ENCODE measurements around the gene HDAC4. TPM values are rescaled to one million over a fixed set of nuclear protein-coding genes. Genes with fewer than 3 reads are reported as not detected.

HDAC4 gene
- total and polyA plus RNA-seq, 2 of the 8 experiments (the other 6 are each of a cell fraction or from before 2014, with no cell fraction given) = 15.4 to 31.5 TPM

GRCh38 chr2:239012228-239012627 is 388.6 kb downstream of the HDAC4 start:
- H3K9ac ChIP-seq (replicated peaks in 1 of 4; ENCODE audit: extremely low read depth in 1 of 4, low read depth in 3 of 4, low read length in 3 of 4) = no peak overlapping the region
- H3K27me3 ChIP-seq (replicated peaks in 1 of 4; ENCODE audit: control insufficient read depth in 3 of 4, extremely low read depth in 1 of 4, insufficient read depth in 3 of 4, low read length in 3 of 4) = no peaks in the 10 kb centered on the region; a peak in 2 of 7 replicates
- DNase-seq (ENCODE audit: low read depth in 1 of 2, low spot score in 2 of 2) = no peak
- H2BK12ac ChIP-seq (ENCODE audit: low read depth, low read length) = no peak overlapping the region
- H2BK5ac ChIP-seq (ENCODE audit: low read depth, low read length) = no peak overlapping the region
- H3K4me3 ChIP-seq (ENCODE audit: extremely low read depth in 1 of 4, insufficient read depth in 2 of 4, low read depth in 3 of 4, low read length in 4 of 4) = no peak overlapping the region
- H3K4me1 ChIP-seq (replicated peaks in 1 of 4; ENCODE audit: control insufficient read depth in 3 of 4, insufficient read depth in 4 of 4, low read length in 3 of 4) = peaks cover 0 to 7% (median 2%) of the 10 kb centered on the region in 4 experiments; a peak in 4 of 7 replicates
- no peak overlapping the region for H3K56ac ChIP-seq (replicated peaks; ENCODE audit: insufficient read length, low read depth, low read length)
- no peak overlapping the region for H3K23ac ChIP-seq (ENCODE audit: insufficient read length)
- no peak overlapping the region for H4K91ac ChIP-seq (replicated peaks; ENCODE audit: insufficient read length, low read length)
- no peaks in the 10 kb centered on the region for H3K79me2 ChIP-seq (ENCODE audit: control insufficient read depth in 1 of 2, insufficient read depth in 2 of 2, low read length in 2 of 2)
- H3K79me1 ChIP-seq (ENCODE audit: low read depth, low read length) = no peaks in the 10 kb centered on the region
- CTCF ChIA-PET (ENCODE audit: partially characterized antibody) = no interaction called here
- no peak overlapping the region for H3K14ac ChIP-seq (ENCODE audit: insufficient read length)
- no peak overlapping the region for H4K8ac ChIP-seq (ENCODE audit: extremely low read depth, insufficient read depth, low read length)
- H3K18ac ChIP-seq (ENCODE audit: extremely low read depth, low read length) = no peak overlapping the region
- H3K9me3 ChIP-seq (ENCODE audit: insufficient read depth in 2 of 2, low read depth in 1 of 2, low read length in 1 of 2) = no peaks in the 10 kb centered on the region
- H3K23me2 ChIP-seq (ENCODE audit: low read depth, low read length) = no peaks in the 10 kb centered on the region
- no peak overlapping the region for H3K4me2 ChIP-seq (ENCODE audit: insufficient read depth in 1 of 2, low read depth in 2 of 2, low read length in 2 of 2)
- POLR2A ChIA-PET (ENCODE audit: partially characterized antibody) = no interaction called here
- no peak overlapping the region for H2BK20ac ChIP-seq (ENCODE audit: low read length)
- WGBS, 2 experiments (ENCODE audit: extremely low coverage in 1 of 2, insufficient coverage in 1 of 2, insufficient read length in 1 of 2, insufficient replicate concordance in 2 of 2, low coverage in 1 of 2, low lambda C conversion rate in 2 of 2, missing lambda C conversion rate in 1 of 2) = 90% methylated on average over 8 of the region's 9 CpGs; no CpG with 5 or more reads in 1 of the 2 experiments
- no peak overlapping the region for H2BK120ac ChIP-seq (replicated peaks; ENCODE audit: low read depth, low read length)
- H2AFZ ChIP-seq (ENCODE audit: low read length) = no peak overlapping the region
- H3K27ac ChIP-seq (ENCODE audit: low read depth, low read length) = no peak overlapping the region
- no peaks in the 10 kb centered on the region for H3K36me3 ChIP-seq (ENCODE audit: control insufficient read depth in 2 of 4, insufficient read depth in 4 of 4, low read length in 3 of 4)
- no peak for FAIRE-seq
- no peak overlapping the region for H2AK5ac ChIP-seq (ENCODE audit: low read depth, low read length)
- no peak overlapping the region for H3K4ac ChIP-seq (replicated peaks; ENCODE audit: insufficient read length, low read depth, low read length)
- H4K20me1 ChIP-seq (replicated peaks in 1 of 2; ENCODE audit: control insufficient read depth in 1 of 2, insufficient read depth in 2 of 2, low read length in 2 of 2) = no peaks in the 10 kb centered on the region
- no peak overlapping the region for H4K5ac ChIP-seq (ENCODE audit: insufficient read length, low read depth, low read length)
- H2BK15ac ChIP-seq (ENCODE audit: low read length) = no peak overlapping the region
- TF ChIP-seq JUN (IDR thresholded peaks at IDR 0.05; ENCODE audit: low read depth, low read length) (no peak), RBBP5 (IDR thresholded peaks at IDR 0.05; ENCODE audit: borderline replicate concordance, low read depth, low read length) (no peak), CTBP2 (IDR thresholded peaks at IDR 0.05; ENCODE audit: borderline replicate concordance, insufficient read depth, insufficient read length, low read length) (no peak), HDAC6 (IDR thresholded peaks at IDR 0.05; ENCODE audit: low read depth, low read length) (no peak), FOSL1 (IDR thresholded peaks at IDR 0.05; ENCODE audit: insufficient read depth, low read depth, low read length) (no peak), TCF12 (IDR thresholded peaks at IDR 0.05; ENCODE audit: low read depth, low read length) (no peak), CEBPB (IDR thresholded peaks at IDR 0.05; ENCODE audit: low read depth, low read length) (no peak), KDM1A (IDR thresholded peaks at IDR 0.05; ENCODE audit: borderline replicate concordance, low read length) (no peak), EP300 (IDR thresholded peaks at IDR 0.05; ENCODE audit: borderline replicate concordance in 1 of 2, low read depth in 2 of 2, low read length in 2 of 2) (no peak), NANOG (IDR thresholded peaks at IDR 0.05; ENCODE audit: insufficient read depth, low read depth, low read length, poor library complexity, severe bottlenecking) (no peak), MAX (IDR thresholded peaks at IDR 0.05) (no peak), BCL11A (IDR thresholded peaks at IDR 0.05; ENCODE audit: low read depth in 2 of 2, low read length in 2 of 2) (no peak), GTF2F1 (IDR thresholded peaks at IDR 0.05; ENCODE audit: borderline replicate concordance, low read depth, low read length) (no peak), CBX5 (IDR thresholded peaks at IDR 0.05; ENCODE audit: low read depth, low read length) (no peak)

Data from H1 (cell line).